ENCODE results near the gene PCYT2.

PCYT2 gene

DNA sequence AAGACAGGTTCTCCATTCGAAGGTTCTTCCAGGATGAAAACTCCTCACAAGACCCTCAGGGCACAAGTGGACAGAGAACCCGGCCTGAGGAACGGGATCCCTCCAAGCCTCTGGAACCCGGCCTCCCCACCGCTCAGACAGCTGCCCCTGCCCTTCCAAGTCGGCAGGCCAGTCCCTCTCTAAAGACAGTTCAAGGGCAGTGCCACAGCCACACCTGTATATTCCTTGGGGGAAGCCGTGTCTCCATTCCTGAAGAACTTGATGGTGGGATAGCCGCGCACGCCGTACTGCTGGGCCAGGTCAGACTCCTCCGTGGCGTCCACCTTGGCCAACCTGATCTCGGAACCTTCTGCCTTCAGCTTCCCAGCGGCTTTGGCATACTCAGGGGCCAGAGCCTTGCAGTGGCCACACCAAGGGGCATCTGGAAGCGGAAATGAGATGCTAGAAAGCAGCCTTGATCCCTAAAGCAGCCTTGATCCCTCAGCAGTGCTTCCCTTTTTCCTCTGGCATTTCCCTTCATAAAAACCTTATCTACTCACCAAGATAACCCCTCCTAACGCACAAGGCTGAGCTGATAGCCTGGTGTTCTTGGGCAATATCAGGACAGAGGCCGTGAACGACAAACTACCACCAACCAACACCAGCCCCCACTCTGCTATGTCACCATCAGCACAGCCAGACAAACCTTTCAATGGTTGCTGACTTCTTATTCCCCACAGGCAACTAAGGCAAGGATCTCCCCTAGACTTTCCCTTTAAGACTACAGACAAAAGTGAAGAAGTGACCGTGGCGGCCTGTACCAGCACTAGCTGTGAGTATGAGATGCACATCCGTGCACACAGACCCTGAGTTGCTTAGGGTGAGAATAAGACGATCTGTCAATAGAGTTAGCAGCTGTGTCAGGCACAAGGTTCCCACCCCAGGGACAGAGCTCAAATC is 52.0 kb downstream of the PCYT2 start:
- no peak for DNase-seq (ENCODE audit: low read depth in 2 of 2)

- DNase-seq (ENCODE audit: low read depth in 2 of 2), result no peak
These were observed 52.8 kb downstream of the PCYT2 start for GRCh38 chr17:81858170-81858966.

- no peak for DNase-seq (ENCODE audit: low read depth in 2 of 2)
These were observed 56.0 kb downstream of the PCYT2 start for GRCh38 chr17:81854974-81855774.

- DNase-seq (ENCODE audit: low read depth in 2 of 2), result no peak
These were observed 59.0 kb downstream of the PCYT2 start for GRCh38 chr17:81852237-81852636.

GRCh38 chr17:81851423-81851822 is 59.8 kb downstream of the PCYT2 start:
- no peak for DNase-seq (ENCODE audit: low read depth in 2 of 2)

Measured in stimulated activated CD4-positive, alpha-beta T cell treated with anti-CD3 and anti-CD28 coated beads, Interleukin-1b, Interleukin-23, amount 100 ng/mL, for 1 hour (primary cell).